ENCODE results near the gene THADA.

Gene THADA

DNA sequence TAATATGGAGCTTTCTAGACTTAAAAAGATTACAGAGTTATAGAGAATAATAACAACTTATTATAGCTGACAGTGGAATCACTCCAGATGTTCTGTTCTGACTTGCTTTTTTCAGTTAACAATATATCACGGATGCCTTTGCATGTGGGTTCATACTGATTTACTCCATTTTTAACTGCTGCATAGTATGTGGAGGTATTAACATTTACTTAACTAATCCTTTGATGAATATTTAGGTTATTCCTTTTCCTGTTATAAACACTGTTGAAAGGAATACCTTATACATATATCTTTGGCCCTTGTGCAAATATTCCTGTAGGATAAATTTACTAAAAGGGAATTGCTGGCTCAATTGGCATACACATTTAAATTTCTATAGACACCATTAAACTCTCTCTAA, 336.3 kb downstream of the THADA start:
- TF ChIP-seq, protein P1, sequence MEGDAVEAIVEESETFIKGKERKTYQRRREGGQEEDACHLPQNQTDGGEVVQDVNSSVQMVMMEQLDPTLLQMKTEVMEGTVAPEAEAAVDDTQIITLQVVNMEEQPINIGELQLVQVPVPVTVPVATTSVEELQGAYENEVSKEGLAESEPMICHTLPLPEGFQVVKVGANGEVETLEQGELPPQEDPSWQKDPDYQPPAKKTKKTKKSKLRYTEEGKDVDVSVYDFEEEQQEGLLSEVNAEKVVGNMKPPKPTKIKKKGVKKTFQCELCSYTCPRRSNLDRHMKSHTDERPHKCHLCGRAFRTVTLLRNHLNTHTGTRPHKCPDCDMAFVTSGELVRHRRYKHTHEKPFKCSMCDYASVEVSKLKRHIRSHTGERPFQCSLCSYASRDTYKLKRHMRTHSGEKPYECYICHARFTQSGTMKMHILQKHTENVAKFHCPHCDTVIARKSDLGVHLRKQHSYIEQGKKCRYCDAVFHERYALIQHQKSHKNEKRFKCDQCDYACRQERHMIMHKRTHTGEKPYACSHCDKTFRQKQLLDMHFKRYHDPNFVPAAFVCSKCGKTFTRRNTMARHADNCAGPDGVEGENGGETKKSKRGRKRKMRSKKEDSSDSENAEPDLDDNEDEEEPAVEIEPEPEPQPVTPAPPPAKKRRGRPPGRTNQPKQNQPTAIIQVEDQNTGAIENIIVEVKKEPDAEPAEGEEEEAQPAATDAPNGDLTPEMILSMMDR (IDR thresholded peaks at IDR 0.05): no peak

DNA sequence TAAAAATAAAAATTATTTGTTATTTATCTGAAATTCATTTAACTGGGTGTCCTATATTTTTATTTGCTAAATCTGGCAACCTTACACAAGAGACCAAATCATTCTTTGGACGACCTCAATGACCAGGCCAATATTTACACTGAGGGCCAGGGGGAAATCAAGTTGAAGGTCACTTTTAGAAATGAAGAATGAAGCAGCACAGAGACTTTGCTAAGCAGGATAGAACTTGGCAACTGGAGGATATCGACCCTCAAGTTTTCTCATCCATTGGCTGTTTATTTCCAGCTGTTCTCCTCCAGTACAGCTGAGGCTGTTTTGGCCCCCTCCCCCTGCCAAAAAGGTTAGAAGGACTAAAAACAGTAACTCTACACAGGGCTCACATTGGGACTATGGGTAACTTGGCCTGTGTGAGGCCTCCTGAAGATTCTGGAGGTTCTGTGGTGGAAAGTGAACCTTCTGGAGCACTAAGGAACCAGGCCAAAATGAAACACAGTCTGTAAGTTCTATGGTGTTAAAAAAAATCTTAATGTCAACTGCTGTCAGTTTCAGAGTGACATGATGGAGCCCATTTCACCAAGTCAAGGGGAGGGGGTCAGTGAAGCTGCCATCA, 337.2 kb downstream of the THADA start:
- TF ChIP-seq, protein P1 (IDR thresholded peaks at IDR 0.05): no peak

DNA sequence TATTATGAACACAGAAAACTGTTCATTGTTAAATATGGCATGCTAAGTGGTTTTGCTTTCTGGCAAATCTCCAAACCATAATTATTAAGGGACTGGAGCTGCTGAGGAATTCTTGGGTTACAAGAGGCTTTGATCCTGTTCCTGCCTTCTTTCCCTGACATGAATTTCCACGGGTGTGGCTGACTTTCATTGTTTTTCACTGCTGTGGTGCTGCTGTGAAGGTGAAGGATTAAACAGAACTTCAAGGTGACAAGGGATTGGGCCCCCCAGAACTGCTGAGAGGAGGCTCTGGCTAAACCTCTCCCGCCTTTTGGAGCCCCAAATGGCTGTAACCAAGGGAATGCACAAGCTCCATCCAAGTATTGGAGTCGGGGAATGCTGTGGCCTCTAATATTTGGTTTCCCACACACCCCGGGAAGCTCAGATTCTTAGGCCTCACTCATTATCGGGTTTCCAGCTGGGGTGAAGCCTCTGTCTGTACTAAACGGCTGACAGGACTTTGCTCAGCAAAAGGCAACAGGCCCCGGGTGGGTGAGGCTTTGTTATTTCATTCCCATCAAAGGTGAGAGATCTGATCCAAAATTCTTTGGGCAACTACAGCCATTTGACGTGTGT, 340.4 kb downstream of the THADA start:
- TF ChIP-seq, protein P1 (IDR thresholded peaks at IDR 0.05): no peak

DNA sequence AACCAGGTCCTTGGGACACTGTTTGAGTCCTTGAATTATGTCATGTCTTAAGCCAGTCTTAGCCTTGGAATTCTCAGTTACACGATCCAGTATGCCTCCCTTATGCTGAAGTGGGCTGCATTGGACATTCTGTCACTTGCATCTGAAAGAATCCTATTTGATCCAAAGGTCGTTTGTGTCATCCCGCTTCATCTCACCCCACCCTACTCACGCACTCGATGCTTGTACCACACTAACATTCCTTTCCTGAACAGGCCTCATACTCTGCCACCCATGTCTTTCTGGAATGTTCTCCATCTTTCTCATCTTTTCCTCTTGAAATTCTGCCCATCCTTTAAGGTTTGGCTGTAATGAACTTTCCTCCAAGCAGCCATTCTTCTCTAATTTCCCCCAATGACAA, 341.5 kb downstream of the THADA start:
- TF ChIP-seq, protein P1 (IDR thresholded peaks at IDR 0.05): no peak

DNA sequence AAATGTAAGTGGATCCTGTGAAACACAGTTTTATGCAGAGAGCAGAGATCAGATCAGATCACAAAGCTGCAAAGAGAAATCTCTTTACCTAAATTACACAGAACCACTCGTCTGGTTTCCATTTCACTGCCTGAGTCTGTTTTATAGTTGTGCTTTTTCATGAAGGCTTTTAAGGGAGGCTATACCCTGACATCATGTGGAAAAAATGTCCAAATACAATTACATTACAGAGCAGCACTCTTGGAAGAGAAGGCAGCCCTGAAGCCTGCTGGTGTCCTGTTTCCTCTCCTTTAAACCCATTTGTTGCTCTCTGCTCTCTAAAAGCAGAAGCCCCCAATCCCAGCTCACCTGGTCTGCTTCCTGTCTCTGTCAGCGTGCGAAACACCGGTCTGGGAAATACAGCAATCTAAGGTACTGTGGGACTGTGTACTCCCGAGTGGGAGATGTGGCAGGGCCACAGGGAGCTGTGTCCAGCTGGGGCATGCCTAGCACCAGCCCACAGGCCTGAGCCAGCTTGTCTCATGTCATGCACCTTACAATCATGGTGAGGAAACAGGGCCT, 344.6 kb downstream of the THADA start:
- TF ChIP-seq, protein P1 (IDR thresholded peaks at IDR 0.05): no peak

DNA sequence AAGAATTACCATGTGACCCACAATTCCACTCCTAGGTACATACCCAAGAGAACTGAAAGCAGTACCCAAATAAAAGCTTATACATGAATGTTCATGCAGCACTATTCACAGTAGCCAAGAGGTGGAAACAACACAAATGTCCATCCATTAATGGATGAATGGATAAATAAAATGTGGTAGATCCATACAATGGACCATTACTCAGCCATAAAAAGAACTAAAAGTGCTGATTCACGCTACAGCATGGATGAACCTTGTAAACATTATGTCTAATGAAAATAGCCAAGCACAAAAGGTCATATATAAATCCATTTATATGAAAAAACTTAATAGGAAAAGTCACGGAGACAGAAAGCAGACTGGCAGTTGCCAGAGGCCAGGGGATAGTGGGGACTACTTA, 345.8 kb downstream of the THADA start:
- TF ChIP-seq, protein P1 (IDR thresholded peaks at IDR 0.05): no peak

DNA sequence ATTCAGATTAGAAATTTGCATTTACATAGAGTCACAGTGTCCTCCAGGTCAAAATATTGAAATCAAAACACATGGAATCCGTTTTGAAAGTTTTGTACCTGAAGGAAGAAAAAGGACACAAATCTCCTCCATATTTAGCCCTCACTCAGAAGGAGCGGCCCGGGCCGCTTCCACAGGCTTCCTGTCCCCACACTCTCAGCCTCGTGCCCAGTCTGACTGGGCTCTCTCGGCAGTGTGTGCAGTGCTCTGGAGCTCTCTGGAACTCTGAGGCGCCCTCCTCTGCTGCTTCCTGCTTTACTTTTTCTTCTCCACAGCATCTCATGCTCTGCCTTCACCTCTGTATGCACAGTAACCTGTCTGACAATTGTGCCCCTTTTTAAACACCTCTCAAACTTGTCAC, 347.2 kb downstream of the THADA start:
- TF ChIP-seq, protein P1 (IDR thresholded peaks at IDR 0.05): no peak

Data from LNCAP (cell line).